ENCODE data around the gene MISP. TPM values are rescaled to one million over a fixed set of nuclear protein-coding genes. Genes with fewer than 3 reads are reported as not detected.

MISP gene
- total and polyA plus RNA-seq, 2 of the 4 experiments (the other 2 are of a cell fraction), result not detected

- no peak overlapping the region for H3K4me3 ChIP-seq (ENCODE audit: insufficient read depth, low read depth, low read length)
- H2AK5ac ChIP-seq (ENCODE audit: low read depth, low read length), result no peak overlapping the region
- H4K91ac ChIP-seq (ENCODE audit: insufficient read depth, low read depth, low read length), result no peak overlapping the region
- no peak overlapping the region for H2BK15ac ChIP-seq (ENCODE audit: low read depth, low read length)
- H4K5ac ChIP-seq (ENCODE audit: low read depth, low read length), result no peak overlapping the region
- peaks cover 3% of the 10 kb centered on the region for H4K20me1 ChIP-seq (ENCODE audit: insufficient read depth, low read length)
- no peak overlapping the region for H3K4me2 ChIP-seq (ENCODE audit: low read depth, low read length)
- H2BK120ac ChIP-seq (ENCODE audit: low read depth, low read length), result no peak overlapping the region
- H3K56ac ChIP-seq (ENCODE audit: extremely low read depth, insufficient read depth, low read length), result no peak overlapping the region
- no peak for DNase-seq
- H3K79me1 ChIP-seq (ENCODE audit: low read depth in 1 of 2, low read length in 2 of 2), result no peaks in the 10 kb centered on the region; a peak in 1 of 4 replicates
- no peak for TF ChIP-seq ELK1 (IDR thresholded peaks at IDR 0.05; ENCODE audit: borderline replicate concordance, low read depth, low read length)
- TF ChIP-seq RFX5 (IDR thresholded peaks at IDR 0.05; ENCODE audit: low read depth, low read length), result no peak
- TF ChIP-seq POLR2A (IDR thresholded peaks at IDR 0.05; ENCODE audit: low read depth, low read length), result no peak
- TF ChIP-seq RAD21 (IDR thresholded peaks at IDR 0.05; ENCODE audit: low read length), result no peak
- TF ChIP-seq USF2 (IDR thresholded peaks at IDR 0.05; ENCODE audit: low read depth, low read length), result no peak
- TF ChIP-seq FOS (IDR thresholded peaks at IDR 0.05; ENCODE audit: low read depth, low read length), result no peak
- peaks cover 2% of the 10 kb centered on the region; the same call in 1 of the 2 replicates for H3K27me3 ChIP-seq (ENCODE audit: control insufficient read depth, insufficient read depth, low read length)
- in situ Hi-C loops (cut with MboI; ENCODE audit: low sequenced_read_pairs) (no loop called here), intact Hi-C loops (cut with micrococcal nuclease) (no loop called here), dilution Hi-C loops (cut with HindIII; ENCODE audit: low sequenced_read_pairs, unreplicated experiment) (no loop called here)
- peaks cover 8% of the 10 kb centered on the region; the same call in 1 of the 2 replicates for H3K36me3 ChIP-seq (ENCODE audit: control insufficient read depth, insufficient read depth, low read length)
- H3K9ac ChIP-seq (ENCODE audit: low read depth, low read length), result no peak overlapping the region
- H3K4ac ChIP-seq (ENCODE audit: low read depth, low read length), result no peak overlapping the region
- no peak overlapping the region for H2AK9ac ChIP-seq (replicated peaks; ENCODE audit: low read depth, low read length, poor library complexity)
- H3K9me3 ChIP-seq (ENCODE audit: control insufficient read depth, insufficient read depth, low read length), result peaks cover 7% of the 10 kb centered on the region
- H2BK20ac ChIP-seq (ENCODE audit: low read depth, low read length), result no peak overlapping the region
- no peak overlapping the region for H3K27ac ChIP-seq (ENCODE audit: insufficient read depth, low read length)
- no peak overlapping the region for H4K8ac ChIP-seq (ENCODE audit: low read depth in 2 of 2, low read length in 2 of 2)
- CTCF ChIA-PET, result no interaction called here
- H3K14ac ChIP-seq (replicated peaks; ENCODE audit: low read depth, low read length), result no peak overlapping the region
- H3K9me1 ChIP-seq (ENCODE audit: insufficient read depth, low read length), result no peaks in the 10 kb centered on the region
- H3K4me1 ChIP-seq (ENCODE audit: control insufficient read depth, insufficient read depth, low read length), result peaks cover 4% of the 10 kb centered on the region; the same call in 1 of the 2 replicates
- H2AFZ ChIP-seq (replicated peaks; ENCODE audit: low read length, poor library complexity), result no peak overlapping the region
- H2BK5ac ChIP-seq (ENCODE audit: low read depth, low read length, poor library complexity, severe bottlenecking), result no peak overlapping the region
- POLR2A ChIA-PET (ENCODE audit: unreplicated experiment), result no interaction called here
- no TSS peak for BruUV-seq (replicated peaks)
- ATAC-seq (ENCODE audit: low read depth), result no peak
- 100% methylated on average over 1 of the region's 3 CpGs; no CpG with 5 or more reads in 1 of the 2 experiments for whole genome bisulfite sequencing, 2 experiments (ENCODE audit: extremely low coverage in 2 of 2, insufficient read length in 1 of 2)
- H3K23ac ChIP-seq (ENCODE audit: low read depth, low read length), result no peak overlapping the region
- H3K18ac ChIP-seq (ENCODE audit: low read depth, low read length), result no peak overlapping the region
Observed at GRCh38 chr19:715347-715746, 35.6 kb upstream of the MISP start.
